HG03432 (cell line): ENCODE results near the gene JAKMIP1.

Experiments
- ATAC-seq: cut with Tn5 transposase; IDR thresholded peaks from one replicate; pipeline ENCODE4 v1.9.1; 2021; ENCODE audit warnings: mild to moderate bottlenecking, moderate library complexity; ENCODE audit not compliant: unreplicated experiment

Gene JAKMIP1

GRCh38 chr4:6183740-6184139 lies 16.6 kb downstream of the JAKMIP1 start:
- peak; percentile 43 for ATAC-seq

GRCh38 chr4:6182376-6183280 lies 17.7 kb downstream of the JAKMIP1 start:
- ATAC-seq, result no peak

GRCh38 chr4:6180841-6181631 lies 19.3 kb downstream of the JAKMIP1 start:
- ATAC-seq, result peak; percentile 89

GRCh38 chr4:6179362-6179761 lies 21.0 kb downstream of the JAKMIP1 start:
- no peak for ATAC-seq

GRCh38 chr4:6178757-6179156 lies 21.6 kb downstream of the JAKMIP1 start:
- ATAC-seq, result no peak

- ATAC-seq, result no peak
Observed at GRCh38 chr4:6177587-6178197, 22.7 kb downstream of the JAKMIP1 start.

- no peak for ATAC-seq
Observed at GRCh38 chr4:6175426-6175825, 24.9 kb downstream of the JAKMIP1 start.

- ATAC-seq, result no peak
Observed at GRCh38 chr4:6172927-6173200, 27.5 kb downstream of the JAKMIP1 start.

GRCh38 chr4:6172093-6172926 lies 28.0 kb downstream of the JAKMIP1 start:
- no peak for ATAC-seq

GRCh38 chr4:6169239-6169638 lies 31.1 kb downstream of the JAKMIP1 start:
- no peak for ATAC-seq

GRCh38 chr4:6165766-6166165 lies 34.6 kb downstream of the JAKMIP1 start:
- no peak for ATAC-seq

GRCh38 chr4:6162885-6163284 lies 37.5 kb downstream of the JAKMIP1 start:
- no peak for ATAC-seq

GRCh38 chr4:6161921-6162464 lies 38.4 kb downstream of the JAKMIP1 start:
- no peak for ATAC-seq

- no peak for ATAC-seq
Observed at GRCh38 chr4:6160536-6160935, 39.8 kb downstream of the JAKMIP1 start.

- no peak for ATAC-seq
Observed at GRCh38 chr4:6157926-6158325, 42.4 kb downstream of the JAKMIP1 start.

GRCh38 chr4:6155996-6156750 lies 44.2 kb downstream of the JAKMIP1 start:
- ATAC-seq, result no peak

GRCh38 chr4:6154875-6155274 lies 45.5 kb downstream of the JAKMIP1 start:
- ATAC-seq, result no peak

GRCh38 chr4:6153874-6154273 lies 46.5 kb downstream of the JAKMIP1 start:
- ATAC-seq, result no peak

- ATAC-seq, result no peak
Observed at GRCh38 chr4:6152869-6153705, 47.3 kb downstream of the JAKMIP1 start.
